NCI-H82 treated with DMSO at 0.1 percent for 48 hours (cell line): ENCODE data around the gene TSC22D1.

Source experiments
- DNase-seq: peaks from one replicate; lab custom pipeline; 2025; ENCODE audit not compliant: unreplicated experiment; lab: John Stamatoyannopoulos, UW

The TSC22D1 gene

DNA sequence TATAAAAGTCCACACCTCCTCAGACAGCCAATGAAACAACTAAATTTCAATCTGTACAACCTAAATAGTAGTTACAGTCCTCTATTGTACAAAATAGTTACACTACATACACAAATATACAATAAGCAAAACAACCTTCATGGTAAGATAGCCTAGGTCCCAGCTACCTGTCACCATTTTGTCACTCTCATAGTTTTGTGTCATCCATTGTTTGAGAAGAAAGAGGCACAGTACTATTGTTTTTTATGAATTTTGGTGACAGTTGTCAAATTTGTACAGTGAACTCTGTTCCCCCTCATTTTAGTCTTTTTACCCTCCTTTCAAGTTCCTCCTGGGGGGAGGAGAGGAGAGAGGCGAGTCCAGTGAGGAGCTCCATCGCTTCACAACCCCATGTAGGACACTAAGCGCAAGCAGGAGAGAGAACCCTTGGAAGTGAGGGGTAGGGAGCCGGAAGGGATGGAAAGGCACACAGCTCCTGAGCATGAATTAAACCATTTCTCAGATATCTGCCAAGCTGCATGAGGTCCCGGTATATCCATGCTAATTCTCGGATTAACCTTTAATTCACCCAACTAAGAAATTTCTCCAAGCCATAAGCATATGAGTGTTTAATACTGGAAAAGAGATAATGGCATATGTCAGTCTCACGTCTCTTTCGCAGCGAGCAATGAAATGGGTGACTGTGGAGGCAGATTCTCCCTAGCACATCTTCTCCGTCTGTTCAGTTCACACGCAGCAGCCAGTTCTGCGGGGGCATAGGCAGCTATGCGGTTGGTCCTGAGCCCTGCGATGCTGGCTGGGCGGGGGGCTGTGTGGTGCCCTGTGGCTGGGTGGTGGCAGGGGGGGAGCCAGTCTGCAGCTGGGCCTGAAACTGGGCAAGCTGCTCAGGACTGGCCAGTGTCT lies 142.0 kb downstream of the TSC22D1 start:
- no peak for DNase-seq

- no peak for DNase-seq
These were observed 143.5 kb downstream of the TSC22D1 start for GRCh38 chr13:44432650-44433049.

DNA sequence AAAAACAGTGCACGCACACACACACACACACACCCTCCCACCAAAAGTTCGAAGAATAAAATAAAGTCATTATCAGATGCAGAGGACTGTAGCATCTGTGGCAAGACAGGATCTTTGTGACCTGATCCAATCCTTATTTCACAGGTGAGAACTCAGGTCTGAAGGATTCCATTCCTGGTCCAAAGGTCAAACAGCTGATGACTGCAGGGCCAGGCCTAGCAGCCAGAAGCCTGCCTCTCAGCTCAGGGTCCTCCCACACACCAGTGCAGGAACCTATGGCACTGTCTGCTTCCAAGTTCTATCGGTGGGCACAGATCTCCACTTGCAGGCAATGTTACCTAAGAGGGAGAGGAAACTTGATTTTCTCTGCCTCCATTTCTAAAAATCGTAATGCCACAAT lies 145.0 kb downstream of the TSC22D1 start:
- DNase-seq, result no peak

- DNase-seq, result no peak
These were observed 146.8 kb downstream of the TSC22D1 start for GRCh38 chr13:44429311-44429710.

GRCh38 chr13:44426461-44426860 lies 149.7 kb downstream of the TSC22D1 start:
- no peak for DNase-seq

- DNase-seq, result no peak
These were observed 150.4 kb downstream of the TSC22D1 start for GRCh38 chr13:44425815-44426078.

- DNase-seq, result no peak
These were observed 150.9 kb downstream of the TSC22D1 start for GRCh38 chr13:44425041-44425814.

GRCh38 chr13:44423824-44424223 lies 152.3 kb downstream of the TSC22D1 start:
- DNase-seq, result no peak

DNA sequence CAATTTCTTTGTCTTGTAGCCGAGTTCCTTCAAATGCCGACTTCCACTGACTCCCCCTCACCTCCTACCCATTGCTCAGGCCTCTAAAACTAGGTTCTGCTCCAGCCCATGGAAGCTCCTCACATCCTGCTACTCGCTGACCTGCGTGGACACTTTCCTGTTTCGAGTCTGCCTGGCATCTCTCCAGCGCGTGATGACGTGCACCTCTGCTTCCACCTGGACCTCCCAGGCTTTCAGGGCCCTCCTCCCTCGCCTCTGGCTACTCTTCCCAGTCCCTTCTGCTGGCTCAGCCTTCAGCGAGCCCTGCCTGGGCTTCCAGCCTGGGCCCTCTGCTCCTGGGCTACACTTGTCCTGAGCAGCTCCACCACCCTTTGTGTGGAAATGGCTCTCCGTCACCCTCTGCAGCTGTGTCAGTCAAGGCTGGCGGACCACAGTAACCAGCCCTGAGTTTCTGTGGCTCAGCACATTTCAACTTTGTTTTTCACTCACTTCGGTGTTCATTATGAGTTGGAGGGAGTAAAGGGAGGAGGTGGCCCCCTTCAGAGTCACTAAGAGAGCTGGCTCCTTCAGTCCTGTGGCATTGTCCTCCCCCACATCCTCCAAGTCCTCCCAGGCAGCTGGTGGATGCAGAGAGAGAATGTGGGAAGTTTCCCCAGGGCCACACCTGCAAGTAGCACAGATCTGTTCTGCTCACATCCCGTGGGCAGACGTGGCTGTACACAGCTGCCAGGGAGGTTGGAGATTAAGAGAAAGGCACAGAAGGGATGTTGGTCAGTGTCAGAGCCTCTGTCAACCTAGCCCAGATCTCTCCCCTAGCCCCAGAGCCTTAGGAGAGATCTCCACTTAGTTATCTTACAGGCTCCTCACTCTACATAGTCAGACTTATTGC lies 153.1 kb downstream of the TSC22D1 start:
- DNase-seq, result no peak

DNA sequence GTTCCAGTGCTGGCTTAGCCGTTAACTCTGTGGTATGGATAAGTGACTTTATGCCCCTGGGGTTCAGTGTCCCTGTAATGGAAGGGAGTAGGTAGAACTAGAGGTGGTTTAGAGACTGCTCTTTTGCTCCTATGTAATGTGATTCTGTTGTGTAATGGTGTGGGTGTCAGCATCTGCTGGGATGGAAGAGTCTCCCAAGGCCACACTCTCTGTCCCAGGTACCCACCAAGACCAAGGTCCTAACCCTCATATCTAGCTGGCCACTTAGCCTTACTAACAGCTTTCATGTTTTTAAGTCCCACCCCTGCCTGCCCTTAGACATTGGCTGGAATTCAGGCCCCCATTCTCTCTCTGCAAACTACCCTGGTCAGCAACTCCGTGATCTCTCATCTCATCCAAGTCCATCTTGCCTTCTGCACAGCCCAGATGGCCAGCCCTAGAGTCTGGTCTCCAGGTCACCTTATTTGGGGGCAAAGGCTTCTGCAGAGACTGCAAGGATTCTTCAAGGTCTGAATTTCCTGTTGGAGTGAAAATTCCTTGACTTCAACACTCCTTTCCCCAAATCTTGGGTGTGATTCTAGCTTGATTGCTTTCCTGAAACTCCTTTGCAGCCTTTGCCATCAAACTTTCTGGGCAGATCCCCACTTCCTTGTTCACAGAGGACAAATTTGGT lies 154.1 kb downstream of the TSC22D1 start:
- no peak for DNase-seq

GRCh38 chr13:44420376-44421220 lies 155.5 kb downstream of the TSC22D1 start:
- DNase-seq, result no peak

DNA sequence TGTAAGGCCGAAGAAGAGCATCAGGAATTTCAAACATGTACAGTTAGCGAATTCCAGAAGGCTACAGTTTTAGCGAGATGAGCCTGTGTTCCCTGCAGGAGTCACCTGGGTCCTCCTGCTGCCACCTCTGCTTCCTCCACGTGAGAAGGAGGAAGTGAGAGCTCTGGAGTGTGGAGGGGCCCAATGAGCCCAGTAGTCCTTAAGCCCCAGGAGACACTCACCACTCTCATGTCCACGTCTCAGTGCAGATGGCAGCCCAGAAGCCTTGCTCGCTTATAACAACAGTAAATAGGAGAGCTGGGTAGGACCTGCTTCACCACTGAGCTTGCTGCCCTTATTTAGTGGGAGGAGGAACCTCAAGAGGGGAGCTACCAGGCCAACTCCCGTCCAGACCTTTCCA lies 158.3 kb downstream of the TSC22D1 start:
- no peak for DNase-seq

- DNase-seq, result no peak
These were observed 158.7 kb downstream of the TSC22D1 start for GRCh38 chr13:44417446-44417845.

DNA sequence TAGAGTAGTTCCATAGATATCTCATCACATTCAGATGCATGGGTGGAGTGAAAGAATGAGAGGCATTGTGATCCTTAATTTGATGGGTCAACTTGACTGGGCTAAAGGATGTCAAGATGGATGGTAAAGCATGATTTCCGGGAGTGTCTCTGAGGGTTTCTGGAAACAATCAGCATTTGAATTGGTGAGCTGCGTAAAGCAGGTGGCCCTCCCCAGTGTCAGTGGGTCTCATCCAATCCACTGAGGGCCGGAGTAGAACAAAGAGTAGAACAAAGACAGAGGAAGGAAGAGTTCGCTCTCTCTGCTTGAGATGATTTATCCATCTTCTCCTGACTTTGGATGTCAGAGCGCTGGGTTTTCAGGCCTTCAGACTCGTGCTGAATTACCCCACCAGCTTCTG lies 159.4 kb downstream of the TSC22D1 start:
- no peak for DNase-seq

DNA sequence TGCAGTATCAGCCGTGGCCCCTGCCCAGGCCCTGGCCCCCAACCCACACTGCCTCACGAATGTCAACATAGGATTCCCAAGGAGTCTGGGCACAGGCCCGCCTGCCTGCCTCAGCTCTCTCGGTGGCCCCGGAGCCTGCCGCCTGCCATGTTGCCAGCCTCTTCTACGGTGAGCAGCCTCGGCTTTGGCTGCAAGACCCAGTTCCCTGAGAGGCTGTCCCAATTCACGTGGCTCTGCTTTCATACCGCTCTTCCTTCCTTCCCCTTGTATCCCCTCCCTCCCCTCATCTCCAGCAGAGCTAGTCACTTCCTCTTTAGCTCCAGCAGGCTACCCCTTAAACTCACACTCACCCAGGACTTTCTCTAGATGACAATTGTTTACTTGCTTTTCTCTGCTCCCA lies 159.8 kb downstream of the TSC22D1 start:
- no peak for DNase-seq

- DNase-seq, result no peak
These were observed 160.3 kb downstream of the TSC22D1 start for GRCh38 chr13:44415815-44416214.

- no peak for DNase-seq
These were observed 161.4 kb downstream of the TSC22D1 start for GRCh38 chr13:44414716-44415115.

- DNase-seq, result no peak
These were observed 163.0 kb downstream of the TSC22D1 start for GRCh38 chr13:44413095-44413494.

- DNase-seq, result no peak
These were observed 163.7 kb downstream of the TSC22D1 start for GRCh38 chr13:44412346-44412935.

DNA sequence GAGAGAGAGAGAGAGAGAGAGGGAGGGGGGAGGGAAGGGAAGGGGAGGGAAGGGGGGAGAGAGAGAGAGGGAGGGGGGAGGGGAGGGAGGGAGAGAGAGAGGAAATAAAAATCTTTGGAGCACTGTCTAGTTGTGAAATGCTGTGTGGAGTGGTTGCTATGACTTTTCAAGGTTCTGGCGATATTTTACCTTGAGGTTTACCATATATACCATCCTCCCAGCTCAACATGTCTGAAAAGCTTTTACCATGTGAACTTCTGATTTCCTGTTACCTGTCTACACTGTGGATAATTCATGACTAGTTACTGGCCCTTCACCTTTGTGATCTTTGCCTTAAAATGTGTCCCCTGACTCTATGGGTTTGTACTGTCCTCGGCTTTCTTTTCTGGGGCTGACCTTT lies 164.3 kb downstream of the TSC22D1 start:
- DNase-seq, result no peak
